Tongue (tissue), 2 donors: ENCODE results near the gene ANXA3. TPM values are rescaled to one million over a fixed set of nuclear protein-coding genes. Genes with fewer than 3 reads are reported as not detected.
A peak's percentile ranks its signal among the peaks of the same experiment; 100 is the strongest.
"Not testable (repeated sequence)": the region's sequence is repeated elsewhere in the genome, so short reads cannot be mapped to it uniquely, and the experiment has no call there.

ENCODE experiments used
- DNase-seq: peaks from one replicate; pipeline ENCODE4 v3.0.0-alpha.2; 2015
- total RNA-seq: library from RNA; depleted of rRNA; stranded (reverse); fragments of >200 nt; gene quantifications from one replicate; pipeline ENCODE4 v1.2.3, GENCODE V29; 2014

The ANXA3 gene
- total RNA-seq, 1 donor from 2014 or later, result 26.3 TPM

- no peak for DNase-seq
Observed at GRCh38 chr4:78543424-78544125, 8.0 kb upstream of the ANXA3 start.

- no peak for DNase-seq
Observed at GRCh38 chr4:78544678-78545077, 6.9 kb upstream of the ANXA3 start.

- DNase-seq, result no peak
Observed at GRCh38 chr4:78545275-78546246, 6.0 kb upstream of the ANXA3 start.

GRCh38 chr4:78547899-78548298, 3.7 kb upstream of the ANXA3 start:
- DNase-seq, result not testable (repeated sequence)

- not testable (repeated sequence) for DNase-seq
Observed at GRCh38 chr4:78548889-78549288, 2.7 kb upstream of the ANXA3 start.

GRCh38 chr4:78552389-78553042, 946 bp downstream of the ANXA3 start:
- no peak for DNase-seq

- DNase-seq, result no peak
Observed at GRCh38 chr4:78553043-78553396, 1.4 kb downstream of the ANXA3 start.

GRCh38 chr4:78553529-78554060, 2.0 kb downstream of the ANXA3 start:
- no peak for DNase-seq

GRCh38 chr4:78556665-78557064, 5.1 kb downstream of the ANXA3 start:
- no peak for DNase-seq

- no peak for DNase-seq
Observed at GRCh38 chr4:78557841-78558240, 6.3 kb downstream of the ANXA3 start.

GRCh38 chr4:78558410-78558809, 6.8 kb downstream of the ANXA3 start:
- no peak for DNase-seq

- DNase-seq, result no peak
Observed at GRCh38 chr4:78560296-78560963, 8.9 kb downstream of the ANXA3 start.

GRCh38 chr4:78561677-78562076, 10.1 kb downstream of the ANXA3 start:
- DNase-seq, result peak; percentile 79

GRCh38 chr4:78562687-78563086, 11.1 kb downstream of the ANXA3 start:
- DNase-seq, result no peak

- peak; percentile 15 for DNase-seq
Observed at GRCh38 chr4:78565971-78566372, 14.4 kb downstream of the ANXA3 start.

GRCh38 chr4:78566834-78567499, 15.4 kb downstream of the ANXA3 start:
- no peak for DNase-seq

- DNase-seq, result no peak
Observed at GRCh38 chr4:78567500-78568060, 16.0 kb downstream of the ANXA3 start.

GRCh38 chr4:78568640-78569305, 17.2 kb downstream of the ANXA3 start:
- no peak for DNase-seq

GRCh38 chr4:78569306-78569821, 17.8 kb downstream of the ANXA3 start:
- peak; percentile 70 for DNase-seq

GRCh38 chr4:78570117-78570516, 18.5 kb downstream of the ANXA3 start:
- DNase-seq, result no peak
